Caco-2 (cell line): Measurements from ENCODE around the gene SOX11. TPM values are rescaled to one million over a fixed set of nuclear protein-coding genes. Genes with fewer than 3 reads are reported as not detected.

Experiments used
- BruUV-seq: library from RNA; stranded (reverse); fragments of 400-500 nt; replicated peaks from 2 replicates; lab custom pipeline; 2021; lab: Mats Ljungman, UMichigan
- CTCF ChIA-PET: fragments of 300-600 bp; sonication (Branson Sonifier 250); formaldehyde crosslinking; loops from one replicate; lab custom pipeline; 2022; ENCODE audit warnings: antibody characterized with exemption; lab: Charles Lee
- POLR2A ChIA-PET: fragments of 300-600 bp; sonication (Branson Sonifier 250); formaldehyde crosslinking; loops from one replicate; lab custom pipeline; 2022; ENCODE audit warnings: antibody characterized with exemption; lab: Charles Lee
- DNase-seq, 2 experiments: peaks; one replicate each; pipeline versions ENCODE4 v3.0.0 to v3.0.0-alpha.2; 2020 to 2022
- H3K27me3 ChIP-seq: replicated peaks from 2 replicates; pipeline ENCODE4 v1.6.0; 2011; ENCODE audit warnings: low read length; ENCODE audit not compliant: control insufficient read depth, insufficient read depth
- H3K36me3 ChIP-seq: 2 replicates; pipeline ENCODE4 v1.5.1; 2011; ENCODE audit warnings: low read length; ENCODE audit not compliant: control insufficient read depth, insufficient read depth
- H3K4me1 ChIP-seq: fragments of 250-450 bp; sonication (Bioruptor Pico); 2 replicates; pipeline ENCODE4 v1.5.1; 2020; ENCODE audit warnings: mild to moderate bottlenecking
- H3K4me3 ChIP-seq: 2 replicates; pipeline ENCODE4 v1.5.1; 2011; ENCODE audit warnings: low read depth, mild to moderate bottlenecking, control low read depth, low read length
- H3K9me3 ChIP-seq: fragments of 250-450 bp; sonication (Bioruptor Pico); 2 replicates; pipeline ENCODE4 v1.5.1; 2020; ENCODE audit warnings: mild to moderate bottlenecking, moderate library complexity
- H3K27ac Mint-ChIP-seq: one replicate; pipeline ENCODE4 v1.8.0; 2022; ENCODE audit warnings: mixed read lengths; ENCODE audit not compliant: unreplicated experiment
- H3K27me3 Mint-ChIP-seq: one replicate; pipeline ENCODE4 v1.8.0; 2022; ENCODE audit warnings: mixed read lengths; ENCODE audit not compliant: insufficient read depth, unreplicated experiment
- H3K36me3 Mint-ChIP-seq: one replicate; pipeline ENCODE4 v1.8.0; 2022; ENCODE audit warnings: mild to moderate bottlenecking, mixed read lengths; ENCODE audit not compliant: insufficient read depth, unreplicated experiment
- H3K4me1 Mint-ChIP-seq: one replicate; pipeline ENCODE4 v1.8.0; 2022; ENCODE audit warnings: low read depth, mixed read lengths; ENCODE audit not compliant: unreplicated experiment
- H3K4me3 Mint-ChIP-seq: one replicate; pipeline ENCODE4 v1.8.0; 2022; ENCODE audit warnings: mild to moderate bottlenecking, moderate library complexity, mixed read lengths; ENCODE audit not compliant: unreplicated experiment
- H3K9me3 Mint-ChIP-seq: one replicate; pipeline ENCODE4 v1.8.0; 2022; ENCODE audit warnings: mixed read lengths; ENCODE audit not compliant: unreplicated experiment
- CTCF ChIP-seq, 2 experiments: fragments of 200-600 bp in 1 of 2; IDR thresholded peaks; 1 replicate in 1 of 2; 2 replicates in 1 of 2; pipeline versions ENCODE4 v1.5.1 to v1.8.0; 2011 to 2022; ENCODE audit warnings: antibody characterized with exemption in 1 of 2, control low read depth in 1 of 2, inconsistent platforms in 1 of 2, low read depth in 1 of 2, low read length in 1 of 2, mild to moderate bottlenecking in 1 of 2, moderate library complexity in 1 of 2; ENCODE audit not compliant: insufficient read depth in 1 of 2, severe bottlenecking in 1 of 2, unreplicated experiment in 1 of 2
- intact Hi-C: fragments of 100-400 bp; cut with micrococcal nuclease; formaldehyde crosslinking; loops from one replicate; pipeline ENCODE4 v1.10.0; 2022; ENCODE audit not compliant: unreplicated experiment
- total RNA-seq: library from RNA; stranded (reverse); gene quantifications from 2 replicates; pipeline ENCODE4 v1.2.3, GENCODE V29; 2022

SOX11 gene
- total RNA-seq, 1 experiment from 2014 or later: not detected

GRCh38 chr2:5710615-5711014 is 18.4 kb downstream of the SOX11 start:
- BruUV-seq: no TSS peak
- Histone ChIP-seq H3K4me1 (no peaks in the 10 kb centered on the region), H3K27me3 (no peaks in the 10 kb centered on the region), H3K4me3 (no peak overlapping the region), H3K36me3 (no peaks in the 10 kb centered on the region), H3K9me3 (no peaks in the 10 kb centered on the region)
- POLR2A ChIA-PET: no interaction called here
- CTCF ChIA-PET: no interaction called here
- Mint-ChIP-seq H3K4me1 (no peaks in the 10 kb centered on the region), H3K4me3 (no peak overlapping the region), H3K9me3 (peaks cover 10% of the 10 kb centered on the region), H3K27ac (no peak overlapping the region), H3K27me3 (no peaks in the 10 kb centered on the region), H3K36me3 (no peaks in the 10 kb centered on the region)
- no peak for TF ChIP-seq CTCF (IDR thresholded peaks at IDR 0.05; ENCODE audit: insufficient read depth in 1 of 2, low read depth in 1 of 2, low read length in 1 of 2, severe bottlenecking in 1 of 2, unreplicated experiment in 1 of 2)
- intact Hi-C loops: no loop called here
- no peak for DNase-seq

GRCh38 chr2:5713101-5713500 is 20.9 kb downstream of the SOX11 start:
- intact Hi-C loops: no loop called here
- H3K4me3 Mint-ChIP-seq: no peak overlapping the region
- CTCF ChIA-PET: no interaction called here

GRCh38 chr2:5719629-5720334 is 27.6 kb downstream of the SOX11 start:
- Mint-ChIP-seq H3K4me3 (no peak overlapping the region), H3K9me3 (peaks cover 11% of the 10 kb centered on the region), H3K36me3 (no peaks in the 10 kb centered on the region), H3K27ac (no peak overlapping the region), H3K4me1 (no peaks in the 10 kb centered on the region), H3K27me3 (no peaks in the 10 kb centered on the region)
- BruUV-seq: no TSS peak
- no peaks in the 10 kb centered on the region for H3K9me3 ChIP-seq
- intact Hi-C loops: no loop called here
- H3K27me3 ChIP-seq: no peaks in the 10 kb centered on the region
- POLR2A ChIA-PET: no interaction called here
- H3K4me1 ChIP-seq: no peaks in the 10 kb centered on the region
- TF ChIP-seq CTCF (IDR thresholded peaks at IDR 0.05; ENCODE audit: insufficient read depth in 1 of 2, low read depth in 1 of 2, low read length in 1 of 2, severe bottlenecking in 1 of 2, unreplicated experiment in 1 of 2): no peak
- no peaks in the 10 kb centered on the region for H3K36me3 ChIP-seq
- no peak overlapping the region for H3K4me3 ChIP-seq
- DNase-seq: no peak
- CTCF ChIA-PET: no interaction called here

More at GRCh38 chr2:5713101-5713500, 20.9 kb downstream of the SOX11 start:
- no peak for DNase-seq
- H3K4me1 ChIP-seq: no peaks in the 10 kb centered on the region
- TF ChIP-seq CTCF (IDR thresholded peaks at IDR 0.05; ENCODE audit: insufficient read depth in 1 of 2, low read depth in 1 of 2, low read length in 1 of 2, severe bottlenecking in 1 of 2, unreplicated experiment in 1 of 2): no peak
- H3K36me3 ChIP-seq: no peaks in the 10 kb centered on the region
- POLR2A ChIA-PET: no interaction called here
- H3K4me3 ChIP-seq: no peak overlapping the region
- Mint-ChIP-seq H3K4me1 (no peaks in the 10 kb centered on the region), H3K9me3 (peaks cover 10% of the 10 kb centered on the region), H3K36me3 (no peaks in the 10 kb centered on the region), H3K27ac (no peak overlapping the region), H3K27me3 (no peaks in the 10 kb centered on the region)
- H3K9me3 ChIP-seq: no peaks in the 10 kb centered on the region
- BruUV-seq: no TSS peak
- no peaks in the 10 kb centered on the region for H3K27me3 ChIP-seq
